ENCODE data around the gene TRIM71.

DNA sequence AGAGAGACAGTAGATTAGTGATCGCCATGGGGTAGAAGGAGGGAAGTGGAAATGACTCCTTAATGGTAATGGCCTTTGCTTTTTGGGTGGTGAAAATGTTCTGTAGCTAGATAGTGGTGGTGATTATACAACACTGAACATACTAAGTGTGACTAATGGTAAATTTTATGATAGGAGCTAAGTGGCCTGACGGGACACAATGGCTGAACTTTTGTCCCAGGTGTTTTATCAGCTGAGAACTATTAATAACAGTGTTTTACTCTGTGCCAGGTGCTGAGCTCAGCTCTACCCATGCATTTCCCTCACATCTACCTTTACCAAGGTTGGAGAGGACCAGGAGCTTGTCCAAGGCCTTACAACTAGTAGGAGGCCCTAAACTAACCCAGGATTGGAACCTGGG lies 66.8 kb downstream of the TRIM71 start:
- no peak for TF ChIP-seq POLR2A (IDR thresholded peaks at IDR 0.05; ENCODE audit: low read depth, low read length)
- TF ChIP-seq POLR2AphosphoS5 (IDR thresholded peaks at IDR 0.05; ENCODE audit: low read depth, low read length): no peak
- no peak for TF ChIP-seq TAF1 (IDR thresholded peaks at IDR 0.05; ENCODE audit: borderline replicate concordance, low read depth, low read length)
